OCI-LY7 (cell line): ENCODE results near the gene ZNF774.

Experiments
- EZH2phosphoT487 ChIP-seq: fragments of 200-600 bp; sonication (generic); IDR thresholded peaks from 2 replicates; pipeline ENCODE4 v1.6.1; 2018; ENCODE audit warnings: low read depth, borderline replicate concordance, mild to moderate bottlenecking, mixed run types, antibody characterized with exemption, low read length, moderate library complexity, mixed read lengths
- TF ChIP-seq, protein P1 (sequence below): fragments of 200-600 bp; sonication (generic); conservative IDR thresholded peaks from 2 replicates; pipeline ENCODE4 v1.5.1; 2014; ENCODE audit warnings: mild to moderate bottlenecking, antibody characterized with exemption, low read length, moderate library complexity, mixed read lengths

DNA sequence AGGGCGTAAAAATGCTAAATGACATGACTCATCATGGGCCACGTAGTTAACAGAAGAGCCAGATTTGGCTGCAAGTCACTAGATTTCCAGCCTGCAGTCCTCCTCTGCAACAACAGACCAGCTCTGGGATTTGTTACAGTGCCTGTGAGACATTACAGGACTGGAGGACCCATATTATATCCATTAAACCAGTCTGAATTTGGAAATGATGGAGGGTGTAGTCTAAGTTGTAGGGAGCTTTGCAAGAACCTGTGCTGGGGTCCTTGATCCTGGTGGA, 10.8 kb downstream of the ZNF774 start:
- TF ChIP-seq, protein P1, sequence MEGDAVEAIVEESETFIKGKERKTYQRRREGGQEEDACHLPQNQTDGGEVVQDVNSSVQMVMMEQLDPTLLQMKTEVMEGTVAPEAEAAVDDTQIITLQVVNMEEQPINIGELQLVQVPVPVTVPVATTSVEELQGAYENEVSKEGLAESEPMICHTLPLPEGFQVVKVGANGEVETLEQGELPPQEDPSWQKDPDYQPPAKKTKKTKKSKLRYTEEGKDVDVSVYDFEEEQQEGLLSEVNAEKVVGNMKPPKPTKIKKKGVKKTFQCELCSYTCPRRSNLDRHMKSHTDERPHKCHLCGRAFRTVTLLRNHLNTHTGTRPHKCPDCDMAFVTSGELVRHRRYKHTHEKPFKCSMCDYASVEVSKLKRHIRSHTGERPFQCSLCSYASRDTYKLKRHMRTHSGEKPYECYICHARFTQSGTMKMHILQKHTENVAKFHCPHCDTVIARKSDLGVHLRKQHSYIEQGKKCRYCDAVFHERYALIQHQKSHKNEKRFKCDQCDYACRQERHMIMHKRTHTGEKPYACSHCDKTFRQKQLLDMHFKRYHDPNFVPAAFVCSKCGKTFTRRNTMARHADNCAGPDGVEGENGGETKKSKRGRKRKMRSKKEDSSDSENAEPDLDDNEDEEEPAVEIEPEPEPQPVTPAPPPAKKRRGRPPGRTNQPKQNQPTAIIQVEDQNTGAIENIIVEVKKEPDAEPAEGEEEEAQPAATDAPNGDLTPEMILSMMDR = no peak
- TF ChIP-seq EZH2phosphoT487 = no peak
